HG03039 (cell line): ENCODE results near the gene DKK3.

Source experiments
- ATAC-seq: cut with Tn5 transposase; IDR thresholded peaks from one replicate; pipeline ENCODE4 v1.9.1; 2021; ENCODE audit warnings: mild to moderate bottlenecking, moderate library complexity; ENCODE audit not compliant: unreplicated experiment

The DKK3 gene

GRCh38 chr11:11985016-11985715, 23.3 kb downstream of the DKK3 start:
- no peak for ATAC-seq

- no peak for ATAC-seq
Measured at GRCh38 chr11:11984563-11984962, 23.9 kb downstream of the DKK3 start.

GRCh38 chr11:11983427-11983826, 25.0 kb downstream of the DKK3 start:
- no peak for ATAC-seq

DNA sequence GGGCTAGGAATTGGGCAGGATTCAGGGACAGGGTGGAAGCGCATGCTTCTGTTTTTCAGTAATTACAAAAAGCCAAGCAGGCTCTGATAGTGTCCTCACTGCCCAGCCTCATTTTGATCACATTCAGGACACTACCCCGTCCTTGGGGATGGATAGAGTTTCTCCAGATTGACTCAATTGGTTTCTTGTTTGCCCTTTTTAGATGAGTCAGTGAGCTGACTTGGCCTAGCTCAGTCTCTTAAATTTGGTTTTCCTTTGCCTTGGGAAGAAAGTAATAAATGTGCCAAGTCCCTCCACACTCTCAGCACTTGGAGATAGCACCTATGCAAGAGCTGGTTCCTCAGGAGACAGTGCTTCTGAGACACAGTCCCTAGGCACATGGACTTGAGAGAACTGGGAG, 25.5 kb downstream of the DKK3 start:
- ATAC-seq = no peak

- no peak for ATAC-seq
Measured at GRCh38 chr11:11982461-11982860, 26.0 kb downstream of the DKK3 start.

DNA sequence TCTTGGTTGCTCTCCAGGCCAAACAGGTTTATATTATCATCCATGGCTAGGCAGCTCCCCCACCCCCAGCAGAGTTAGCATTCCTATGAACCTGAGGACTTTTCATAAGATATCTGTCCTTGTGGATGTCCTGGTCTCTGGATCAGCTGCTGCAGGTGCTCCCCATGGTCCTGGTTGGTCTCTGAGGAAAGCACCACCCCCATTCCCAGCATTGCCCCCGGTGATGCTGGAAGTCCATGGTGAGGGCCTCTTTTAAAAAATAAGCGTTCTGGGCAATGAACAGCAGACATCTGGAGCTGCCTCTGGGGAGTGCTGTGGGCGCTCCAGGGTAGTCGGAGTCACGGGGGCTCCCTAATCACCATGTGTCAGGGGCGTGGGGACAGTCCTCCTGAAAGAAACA, 26.6 kb downstream of the DKK3 start:
- ATAC-seq = no peak

DNA sequence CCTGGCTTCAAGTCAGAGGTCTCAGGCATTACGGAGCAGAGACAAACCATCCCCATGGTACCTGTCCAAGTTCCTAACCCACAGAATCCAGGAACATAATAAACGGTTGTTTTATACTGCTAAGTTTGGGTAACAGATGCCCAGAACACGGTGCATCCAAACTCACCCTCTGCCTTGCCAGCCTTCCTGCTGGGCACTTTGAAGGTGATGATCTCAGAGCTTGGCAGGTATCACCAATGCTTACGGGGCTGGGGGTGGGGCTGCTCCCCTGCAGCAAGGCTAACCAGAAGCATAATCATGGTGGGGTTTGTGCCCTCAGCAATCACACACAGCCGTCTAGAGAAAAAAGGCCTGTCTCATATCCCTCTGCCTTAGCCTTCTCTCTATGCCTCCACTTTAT, 27.1 kb downstream of the DKK3 start:
- no peak for ATAC-seq

GRCh38 chr11:11980841-11981308, 27.6 kb downstream of the DKK3 start:
- no peak for ATAC-seq

DNA sequence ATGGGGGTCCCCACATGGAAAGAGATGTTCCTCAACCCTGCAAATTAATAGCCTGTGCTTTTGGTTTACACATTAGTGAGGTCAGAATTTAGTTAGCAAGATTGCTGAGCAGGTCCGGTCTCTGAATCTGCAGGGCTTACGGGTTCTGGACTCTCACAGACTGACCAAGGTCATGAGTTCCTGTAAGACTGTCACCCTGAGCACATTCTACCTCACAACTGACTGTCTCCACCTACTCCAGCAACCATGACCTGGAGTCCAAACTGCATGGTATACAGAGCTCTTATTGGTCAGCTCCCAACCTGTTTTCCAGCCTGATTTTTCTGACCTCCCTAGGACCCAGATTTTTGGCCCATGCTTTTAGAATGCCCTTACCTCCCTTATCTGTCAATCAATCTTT, 28.2 kb downstream of the DKK3 start:
- no peak for ATAC-seq

GRCh38 chr11:11979488-11980117, 28.8 kb downstream of the DKK3 start:
- ATAC-seq = no peak

DNA sequence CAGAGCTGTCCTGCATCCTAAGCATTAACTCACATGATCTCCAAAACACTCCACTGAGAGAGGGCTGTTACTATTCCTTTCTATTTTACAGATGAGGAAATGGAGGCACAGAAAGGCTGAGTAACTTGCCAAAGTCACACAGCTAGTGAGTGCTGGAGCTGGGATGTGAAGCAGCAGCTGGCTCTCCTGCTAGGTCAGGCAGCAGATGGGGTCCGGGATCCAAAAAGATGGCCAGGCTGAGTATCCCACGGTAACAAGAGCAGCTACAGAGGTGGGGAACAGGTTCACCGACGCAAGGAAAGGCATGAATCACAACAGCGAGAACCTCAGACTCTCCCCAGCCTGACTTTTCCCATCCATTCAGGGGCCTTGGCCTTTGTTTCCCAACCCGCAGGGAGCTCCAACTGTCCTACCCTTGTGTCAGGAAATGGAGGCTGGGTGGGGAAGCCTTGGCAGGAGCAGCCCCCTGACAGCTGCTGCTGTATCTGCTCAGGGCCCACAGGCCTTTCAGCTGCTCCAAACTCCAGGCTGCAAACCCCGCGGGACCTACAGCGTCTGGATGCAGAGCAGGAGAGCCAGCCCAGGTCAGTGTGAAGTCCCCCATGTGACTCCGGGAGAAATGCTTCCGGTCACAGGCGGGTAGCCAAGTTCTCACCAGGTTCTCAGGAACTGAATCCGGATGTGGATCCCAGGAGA, 29.5 kb downstream of the DKK3 start:
- no peak for ATAC-seq

DNA sequence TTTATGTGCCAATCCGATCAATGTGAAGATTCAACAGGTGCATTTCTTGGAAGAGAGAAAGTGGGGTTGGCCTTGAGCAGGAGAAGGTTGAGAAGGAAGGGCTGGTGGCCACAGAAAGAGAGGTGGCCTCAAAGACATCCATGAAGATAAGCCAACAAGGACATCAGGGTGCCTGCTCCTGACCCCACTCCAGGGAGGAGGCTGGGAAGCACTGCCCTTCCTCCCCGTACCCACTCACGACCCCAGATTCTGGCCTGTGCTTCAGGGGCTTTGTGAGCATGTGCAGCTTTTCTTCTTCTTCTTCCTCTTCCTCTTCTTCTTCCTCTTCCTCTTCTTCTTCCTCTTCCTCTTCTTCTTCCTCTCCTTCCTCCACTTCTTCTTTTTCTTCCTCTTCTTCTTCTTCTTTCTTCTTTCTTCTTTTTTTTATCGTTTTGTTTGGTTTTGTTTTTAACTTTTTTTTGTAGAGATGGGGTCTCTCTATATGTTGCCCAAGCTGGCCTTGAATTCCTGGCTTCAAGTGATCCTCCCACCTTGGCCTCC, 30.3 kb downstream of the DKK3 start:
- no peak for ATAC-seq

GRCh38 chr11:11977206-11977938, 31.1 kb downstream of the DKK3 start:
- ATAC-seq = no peak

- ATAC-seq = no peak
Measured at GRCh38 chr11:11976481-11977127, 31.8 kb downstream of the DKK3 start.

- ATAC-seq = no peak
Measured at GRCh38 chr11:11975201-11976092, 33.0 kb downstream of the DKK3 start.

DNA sequence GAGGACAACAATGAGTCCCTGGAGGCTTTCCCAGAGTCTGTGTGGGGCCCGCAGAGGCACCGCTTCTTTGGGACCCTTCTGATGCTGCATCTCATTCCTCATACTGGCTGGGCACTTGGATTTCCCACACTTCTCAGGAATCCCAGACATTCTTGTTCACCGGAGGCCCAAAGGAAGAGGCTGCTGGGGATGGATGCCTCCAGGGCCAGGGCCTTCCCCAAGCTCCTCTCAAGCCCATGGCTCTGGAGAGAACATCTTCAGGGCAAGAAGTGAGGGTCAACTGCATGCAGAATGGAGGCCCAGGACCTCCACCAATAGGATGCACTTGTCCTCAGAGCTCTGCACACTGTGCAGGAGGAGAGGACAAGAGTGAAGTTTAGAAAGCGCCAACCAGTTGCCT, 34.6 kb downstream of the DKK3 start:
- ATAC-seq = no peak

- no peak for ATAC-seq
Measured at GRCh38 chr11:11973361-11973800, 35.0 kb downstream of the DKK3 start.

DNA sequence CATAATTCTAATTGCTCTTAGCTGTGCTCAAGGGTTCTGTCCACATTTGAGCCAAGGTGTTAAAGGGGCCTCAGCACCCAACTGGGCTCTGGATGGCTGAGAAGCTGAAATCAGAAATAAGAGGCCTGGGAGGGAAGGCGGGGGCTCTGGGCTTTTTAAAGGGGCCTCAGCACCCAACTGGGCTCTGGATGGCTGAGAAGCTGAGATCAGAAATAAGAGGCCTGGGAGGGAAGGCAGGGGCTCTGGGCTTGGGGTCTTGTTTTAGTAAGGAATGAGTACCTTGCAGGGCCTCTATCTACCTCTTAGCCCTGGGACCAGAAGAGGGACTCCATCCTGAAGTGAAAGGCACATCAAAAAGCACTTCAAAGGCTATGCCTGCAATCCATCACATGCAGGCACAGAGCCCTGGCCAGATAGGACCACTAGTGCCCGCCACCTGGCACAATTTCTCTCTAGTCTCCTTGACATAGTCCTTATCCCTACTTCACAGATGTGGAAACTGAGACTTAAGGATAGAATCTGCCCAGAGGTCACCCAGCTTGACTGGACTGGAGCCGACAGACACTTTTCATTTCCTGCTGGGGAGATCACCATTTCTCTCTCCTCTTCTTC, 35.6 kb downstream of the DKK3 start:
- no peak for ATAC-seq

DNA sequence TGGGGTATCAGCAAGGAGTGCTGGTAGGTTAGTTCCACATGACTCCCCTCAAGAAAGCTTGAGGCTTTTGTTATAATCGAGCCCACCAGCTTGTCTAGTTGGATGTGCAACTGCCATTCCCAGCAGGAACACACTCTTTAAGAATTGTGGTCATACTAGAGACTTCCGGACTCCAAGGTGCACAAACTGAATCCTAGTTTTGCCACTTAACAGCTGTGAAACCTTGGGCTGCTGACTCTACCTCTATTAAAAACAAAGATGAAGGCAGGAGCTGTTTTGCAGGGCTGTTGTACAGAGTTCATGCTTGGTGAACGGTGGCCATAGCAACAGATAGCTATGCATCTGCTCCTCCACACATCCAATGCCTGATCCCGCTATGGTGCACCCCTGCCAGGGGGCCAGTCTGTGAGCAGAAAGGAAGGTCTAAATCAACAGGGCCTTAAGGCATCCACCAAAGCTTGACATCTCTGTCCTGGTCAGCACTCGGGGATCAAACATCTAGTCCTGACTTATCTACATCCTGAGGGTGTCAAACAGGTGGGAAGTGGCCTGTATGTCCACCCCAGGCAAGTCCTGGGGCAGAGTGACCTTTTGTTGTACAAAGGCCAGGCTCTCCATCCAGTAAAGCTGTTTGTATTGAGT, 36.4 kb downstream of the DKK3 start:
- ATAC-seq = no peak
